ENCODE data around the gene PDE6A. TPM values are rescaled to one million over a fixed set of nuclear protein-coding genes. Genes with fewer than 3 reads are reported as not detected.

The PDE6A gene
- total RNA-seq, 1 experiment from 2014 or later, result not detected

DNA sequence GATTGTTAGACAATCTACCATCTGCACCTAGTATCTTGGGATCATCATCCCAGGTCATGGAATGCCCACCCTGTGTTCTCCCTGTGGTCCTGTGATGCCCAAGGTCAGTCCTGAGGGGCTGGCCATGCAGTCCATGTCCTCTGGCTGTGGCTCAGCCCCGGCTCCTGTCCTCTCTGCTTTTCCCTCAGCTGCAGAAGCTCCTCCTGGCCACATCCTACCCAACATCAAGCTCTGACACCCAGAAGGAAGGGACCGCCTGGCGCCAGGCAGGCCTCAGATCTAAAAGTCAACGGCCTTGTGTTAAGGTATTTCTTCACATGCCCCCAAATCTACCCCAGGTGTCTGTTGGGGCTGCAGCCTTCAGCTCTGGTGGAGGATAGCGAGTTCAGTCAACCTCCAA, 114.0 kb downstream of the PDE6A start:
- H3K9me3 Mint-ChIP-seq, result no peaks in the 10 kb centered on the region
- Histone ChIP-seq H4K8ac (replicated peaks; ENCODE audit: insufficient read length, low read depth, low read length) (no peak overlapping the region), H3K4me1 (ENCODE audit: insufficient read depth, low read length) (no peaks in the 10 kb centered on the region), H2BK5ac (ENCODE audit: insufficient read length, low read length) (no peak overlapping the region), H2AK5ac (ENCODE audit: insufficient read length, low read length) (no peak overlapping the region), H2BK20ac (ENCODE audit: low read depth, low read length, poor library complexity, severe bottlenecking) (no peak overlapping the region), H2BK120ac (ENCODE audit: low read depth, low read length, poor library complexity, severe bottlenecking) (no peak overlapping the region), H2AFZ (ENCODE audit: low read length) (no peak overlapping the region), H3K23ac (ENCODE audit: insufficient read length, low read depth, low read length) (no peak overlapping the region), H4K91ac (ENCODE audit: insufficient read length, low read depth, low read length) (no peak overlapping the region), H3T11ph (ENCODE audit: low read length) (no peak overlapping the region), H4K5ac (ENCODE audit: insufficient read length, low read depth, low read length) (no peak overlapping the region), H3K4ac (ENCODE audit: low read depth, low read length) (no peak overlapping the region), H3K27me3 (ENCODE audit: insufficient read depth, low read length) (no peaks in the 10 kb centered on the region), H3K14ac (ENCODE audit: insufficient read depth, low read length) (no peak overlapping the region), H3K9ac (ENCODE audit: extremely low read depth, insufficient read length, low read length) (no peak overlapping the region), H4K20me1 (ENCODE audit: control insufficient read depth, insufficient read depth, insufficient read length) (no peaks in the 10 kb centered on the region), H2BK12ac (ENCODE audit: insufficient read length, low read depth, low read length) (no peak overlapping the region), H2BK15ac (ENCODE audit: low read depth, low read length) (no peak overlapping the region), H3K27ac (ENCODE audit: insufficient read length, low read depth, low read length) (no peak overlapping the region), H3K18ac (ENCODE audit: insufficient read length, low read depth, low read length) (no peak overlapping the region), H3K79me1 (ENCODE audit: insufficient read depth, low read depth, low read length, poor library complexity, severe bottlenecking) (no peaks in the 10 kb centered on the region), H3K23me2 (ENCODE audit: insufficient read length, low read depth, low read length, poor library complexity, severe bottlenecking) (no peaks in the 10 kb centered on the region), H3K79me2 (ENCODE audit: insufficient read depth, low read length) (no peaks in the 10 kb centered on the region), H3K9me3 (ENCODE audit: control insufficient read depth, low read depth, low read length) (no peaks in the 10 kb centered on the region), H3K4me2 (ENCODE audit: insufficient read depth, insufficient read length, low read length) (no peak overlapping the region), H3K56ac (ENCODE audit: insufficient read length, low read depth, low read length) (no peak overlapping the region)
- H3K4me3 Mint-ChIP-seq, result no peak overlapping the region; a peak in 1 of 5 replicates
- no CpG with 5 or more reads among the region's 5 CpGs for WGBS (ENCODE audit: extremely low coverage, insufficient read length, low lambda C conversion rate)
- H3K27ac Mint-ChIP-seq, result no peak overlapping the region
- peaks cover 2 to 3% of the 10 kb centered on the region in 2 experiments; a peak in 1 of 4 replicates for H3K4me1 Mint-ChIP-seq
- no peaks in the 10 kb centered on the region; the same call in 1 of the 2 replicates for H3K27me3 Mint-ChIP-seq (ENCODE audit: low read depth)
- TF ChIP-seq, protein P1, sequence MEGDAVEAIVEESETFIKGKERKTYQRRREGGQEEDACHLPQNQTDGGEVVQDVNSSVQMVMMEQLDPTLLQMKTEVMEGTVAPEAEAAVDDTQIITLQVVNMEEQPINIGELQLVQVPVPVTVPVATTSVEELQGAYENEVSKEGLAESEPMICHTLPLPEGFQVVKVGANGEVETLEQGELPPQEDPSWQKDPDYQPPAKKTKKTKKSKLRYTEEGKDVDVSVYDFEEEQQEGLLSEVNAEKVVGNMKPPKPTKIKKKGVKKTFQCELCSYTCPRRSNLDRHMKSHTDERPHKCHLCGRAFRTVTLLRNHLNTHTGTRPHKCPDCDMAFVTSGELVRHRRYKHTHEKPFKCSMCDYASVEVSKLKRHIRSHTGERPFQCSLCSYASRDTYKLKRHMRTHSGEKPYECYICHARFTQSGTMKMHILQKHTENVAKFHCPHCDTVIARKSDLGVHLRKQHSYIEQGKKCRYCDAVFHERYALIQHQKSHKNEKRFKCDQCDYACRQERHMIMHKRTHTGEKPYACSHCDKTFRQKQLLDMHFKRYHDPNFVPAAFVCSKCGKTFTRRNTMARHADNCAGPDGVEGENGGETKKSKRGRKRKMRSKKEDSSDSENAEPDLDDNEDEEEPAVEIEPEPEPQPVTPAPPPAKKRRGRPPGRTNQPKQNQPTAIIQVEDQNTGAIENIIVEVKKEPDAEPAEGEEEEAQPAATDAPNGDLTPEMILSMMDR (conservative IDR thresholded peaks at IDR 0.05), result no peak
- peaks cover 0 to 13% (median 0%) of the 10 kb centered on the region in 3 experiments; a peak in 4 of 7 replicates for H3K36me3 Mint-ChIP-seq (ENCODE audit: insufficient read depth in 1 of 3, low read depth in 3 of 3)
- DNase-seq, result no peak
